CD4-positive, alpha-beta T cell treated with Interleukin-21 for 1 hour (primary cell): ENCODE results near the gene FAM227A.
"Not testable (repeated sequence)": the region's sequence is repeated elsewhere in the genome, so short reads cannot be mapped to it uniquely, and the experiment has no call there.

Source experiments
- DNase-seq: peaks from one replicate; pipeline ENCODE4 v3.0.0-alpha.2; 2020

FAM227A gene

DNA sequence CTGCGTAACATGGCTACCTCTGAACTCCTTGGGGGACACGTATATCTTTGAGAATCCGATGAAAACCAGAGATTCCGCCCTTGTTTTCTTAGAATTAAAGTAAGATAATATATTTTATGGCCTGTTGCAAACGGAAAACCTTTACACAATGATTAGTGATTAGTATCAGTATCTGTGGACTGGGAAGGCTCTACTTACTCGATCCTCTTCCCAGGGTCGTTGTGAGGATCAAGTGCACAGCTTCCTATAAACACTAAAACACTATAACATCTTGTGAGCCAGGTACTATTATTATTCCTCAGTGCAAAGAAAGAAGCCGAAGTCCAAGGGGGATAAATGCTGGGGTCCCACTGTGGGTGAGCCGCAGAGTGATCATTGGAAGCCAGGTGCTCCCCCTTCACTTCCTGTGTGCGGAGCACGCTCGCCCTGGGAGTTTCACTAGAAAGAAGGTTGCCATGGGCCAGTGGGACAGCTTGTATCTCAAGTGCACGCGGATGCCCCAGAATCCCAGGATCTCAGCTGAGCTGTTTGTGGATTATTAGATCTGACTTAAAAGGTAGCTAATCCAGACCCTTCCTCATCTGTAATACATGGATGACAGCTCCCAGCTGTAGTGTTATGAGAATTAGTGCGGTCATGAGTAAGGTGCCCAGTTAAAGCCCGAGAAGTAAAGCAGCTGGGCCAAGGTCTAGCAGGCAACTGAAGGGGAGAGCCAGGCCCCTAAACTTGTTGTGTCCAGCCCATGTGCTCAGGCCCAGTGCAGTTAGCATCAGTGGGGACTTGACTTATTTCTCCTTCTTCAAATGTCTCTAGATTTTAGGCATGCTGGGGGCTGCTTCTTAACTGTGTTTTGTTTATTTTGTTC lies 1.1 kb upstream of the FAM227A start:
- peak; percentile 45 for DNase-seq

- no peak for DNase-seq
Measured at GRCh38 chr22:38655519-38656255, 505 bp downstream of the FAM227A start.

- no peak for DNase-seq
Measured at GRCh38 chr22:38653741-38654140, 2.5 kb downstream of the FAM227A start.

DNA sequence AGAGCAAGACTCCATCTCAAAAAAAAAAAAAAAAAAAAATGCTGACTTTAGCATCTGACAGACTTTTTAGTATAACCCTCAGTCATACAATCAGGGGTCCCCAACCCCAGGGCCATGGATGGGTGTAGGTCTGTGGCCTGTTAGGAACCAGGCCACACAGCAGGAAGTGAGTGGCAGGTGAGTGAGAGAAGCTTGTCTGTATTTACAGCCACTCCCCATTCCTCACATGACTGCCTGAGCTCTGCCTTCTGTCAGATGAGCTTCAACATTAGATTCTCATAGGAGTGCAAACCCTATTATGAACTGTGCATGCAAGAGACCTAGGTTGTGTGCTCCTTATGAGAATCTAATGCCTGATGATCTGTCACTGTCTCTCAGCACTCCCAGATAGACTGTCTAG lies 3.3 kb downstream of the FAM227A start:
- no peak for DNase-seq

- no peak for DNase-seq
Measured at GRCh38 chr22:38649841-38650522, 6.2 kb downstream of the FAM227A start.

GRCh38 chr22:38645430-38645829 lies 10.8 kb downstream of the FAM227A start:
- DNase-seq = no peak

- not testable (repeated sequence) for DNase-seq
Measured at GRCh38 chr22:38644245-38644644, 11.9 kb downstream of the FAM227A start.

- DNase-seq = no peak
Measured at GRCh38 chr22:38641476-38642040, 14.6 kb downstream of the FAM227A start.

DNA sequence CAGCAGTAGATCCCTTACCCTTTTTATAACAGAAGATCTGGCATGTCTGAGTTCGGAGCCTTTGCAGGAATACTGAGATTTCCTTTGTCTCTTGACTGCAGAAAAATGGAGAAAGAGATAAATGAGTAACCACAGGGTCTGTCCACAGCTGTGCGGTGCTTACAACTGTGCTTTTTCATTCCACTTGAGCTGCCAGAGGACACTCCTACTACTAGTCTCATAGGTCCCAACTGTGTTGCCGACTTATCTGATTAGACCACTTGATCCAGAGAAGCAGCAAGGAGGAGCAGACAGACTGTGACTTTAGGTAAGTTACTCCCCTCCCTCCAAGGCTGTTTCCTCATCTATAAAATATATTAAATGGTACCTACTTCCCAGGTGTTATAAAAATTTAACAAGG lies 17.5 kb downstream of the FAM227A start:
- DNase-seq = no peak

DNA sequence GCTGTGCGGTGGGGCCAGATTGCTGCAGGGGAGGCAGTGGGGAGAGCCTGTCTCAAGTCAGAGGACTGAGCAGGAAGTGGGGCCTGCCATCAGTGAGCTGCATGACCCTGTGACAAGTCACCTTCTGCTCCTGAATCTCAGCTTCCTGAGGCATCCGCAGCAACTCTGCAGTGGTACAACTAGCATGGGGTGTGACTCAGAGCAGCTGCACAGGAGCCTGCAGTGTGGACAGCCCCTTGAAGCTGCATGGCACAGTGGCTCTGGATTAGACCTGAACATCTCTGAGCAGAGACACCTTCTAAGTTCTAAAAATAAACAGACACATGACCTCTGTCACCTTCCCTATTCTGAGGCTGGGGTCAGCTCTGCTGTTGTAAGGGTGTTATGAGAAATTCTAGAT lies 18.0 kb downstream of the FAM227A start:
- DNase-seq = no peak

- DNase-seq = no peak
Measured at GRCh38 chr22:38632528-38632927, 23.7 kb downstream of the FAM227A start.

- no peak for DNase-seq
Measured at GRCh38 chr22:38631724-38632123, 24.5 kb downstream of the FAM227A start.

- DNase-seq = no peak
Measured at GRCh38 chr22:38629108-38629507, 27.1 kb downstream of the FAM227A start.

DNA sequence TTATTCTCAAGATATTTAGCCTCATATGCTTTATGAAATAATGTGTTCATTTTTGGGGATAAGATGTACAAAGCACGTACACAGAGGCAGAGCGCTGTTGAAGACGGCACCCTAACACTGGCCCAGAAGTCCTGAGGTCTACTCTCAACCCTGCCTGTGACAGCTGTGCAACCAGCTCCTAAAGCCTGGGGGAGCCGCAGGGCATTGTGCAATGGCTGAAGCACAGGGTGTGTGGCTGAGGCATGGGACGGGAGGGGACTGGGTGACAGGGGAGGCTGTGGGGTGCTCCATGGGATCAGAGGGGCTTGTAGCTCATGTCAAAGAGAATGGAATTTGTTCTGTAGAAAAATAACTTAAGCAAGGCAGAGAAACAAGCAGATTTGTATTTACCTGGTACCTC lies 27.7 kb downstream of the FAM227A start:
- no peak for DNase-seq

DNA sequence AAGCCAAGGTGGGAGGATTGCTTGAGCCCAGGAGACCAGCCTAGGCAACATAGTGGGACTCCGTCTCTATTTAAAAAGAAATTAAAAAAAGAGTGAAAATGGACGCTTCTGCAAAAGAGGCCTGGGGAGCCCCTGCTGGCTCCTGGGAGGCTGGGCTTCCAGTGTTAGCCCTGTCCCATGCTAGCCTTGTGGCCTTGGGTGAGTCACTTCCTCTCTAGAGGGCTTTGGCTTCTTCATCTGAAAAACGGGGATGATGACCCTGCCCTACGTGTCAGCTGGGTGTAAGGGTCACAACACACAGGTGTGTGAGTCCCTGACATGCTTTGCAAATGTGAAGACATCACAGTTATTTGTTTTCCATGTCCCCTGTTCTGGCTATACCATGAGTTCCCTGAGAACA lies 32.8 kb downstream of the FAM227A start:
- no peak for DNase-seq

DNA sequence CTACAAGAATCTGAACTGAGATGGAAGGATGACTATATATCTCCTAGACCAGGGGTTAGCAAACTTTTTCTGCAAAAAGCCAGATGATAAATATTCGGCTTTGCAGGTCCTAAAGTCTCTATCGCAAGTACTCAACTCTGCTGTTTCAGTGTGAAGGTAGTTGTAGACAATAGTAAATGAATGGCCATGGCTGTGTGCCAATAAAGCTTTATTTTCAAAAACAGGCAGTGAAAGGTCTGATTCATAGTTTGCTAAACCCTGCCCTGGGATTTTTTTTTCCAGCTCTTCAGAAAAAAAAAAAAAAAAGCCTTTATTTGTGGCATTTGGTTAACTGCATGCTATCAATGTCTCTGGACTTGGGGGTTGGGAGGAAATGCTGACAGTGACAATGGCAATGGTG lies 37.5 kb downstream of the FAM227A start:
- DNase-seq = no peak

DNA sequence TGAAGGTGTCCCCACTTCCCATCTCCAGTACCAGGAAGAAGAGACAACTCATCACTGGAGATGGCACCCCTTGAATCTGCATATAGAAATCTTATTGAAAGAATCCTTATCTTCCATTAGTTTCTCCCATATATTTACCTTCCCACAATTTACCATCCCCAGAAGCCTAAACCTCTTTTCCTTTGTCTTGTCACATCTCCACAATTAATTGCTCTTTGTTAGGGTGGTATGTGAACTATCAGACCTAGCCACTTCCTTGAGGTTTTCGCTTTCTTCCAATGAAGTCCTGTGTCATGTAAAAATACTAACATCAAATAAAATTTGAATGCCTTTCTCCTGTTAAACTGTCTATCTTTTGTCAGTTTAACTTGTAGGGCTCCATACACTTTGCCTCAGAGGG lies 37.9 kb downstream of the FAM227A start:
- no peak for DNase-seq

GRCh38 chr22:38615064-38615405 lies 41.2 kb downstream of the FAM227A start:
- DNase-seq = not testable (repeated sequence)

DNA sequence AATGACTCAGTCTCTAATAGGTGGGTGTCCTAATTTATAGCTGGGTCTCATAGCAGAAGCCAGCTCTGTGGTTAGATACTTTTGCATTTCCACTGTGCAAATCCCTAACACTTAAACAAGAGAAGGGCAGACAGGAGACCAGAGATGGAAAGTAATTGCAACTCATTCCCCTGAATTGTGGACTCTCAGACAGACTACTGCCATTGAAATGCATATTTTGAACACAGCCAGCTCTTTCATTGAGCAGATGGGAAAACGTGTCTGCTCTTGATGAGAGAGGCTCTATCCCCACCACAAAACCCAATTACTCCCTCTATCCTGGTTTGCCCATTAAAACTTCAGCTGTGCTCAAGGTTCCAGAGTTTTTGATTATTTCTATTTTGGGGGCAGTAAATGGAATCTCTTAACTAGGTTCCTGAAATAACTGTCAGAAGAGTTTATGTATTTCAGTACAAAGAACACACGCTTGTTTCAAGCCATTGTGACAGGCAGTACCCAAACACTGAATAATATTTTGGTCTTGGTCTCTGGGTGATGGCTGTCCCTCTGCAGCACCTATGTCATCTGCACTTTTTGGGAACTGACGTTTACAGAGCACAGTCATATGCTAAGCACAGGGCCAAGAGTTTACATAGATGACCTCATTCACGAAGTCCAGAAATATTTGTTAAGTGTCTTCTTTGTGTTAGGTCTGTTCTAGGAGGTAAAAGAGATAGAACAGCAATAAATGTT lies 41.7 kb downstream of the FAM227A start:
- no peak for DNase-seq

DNA sequence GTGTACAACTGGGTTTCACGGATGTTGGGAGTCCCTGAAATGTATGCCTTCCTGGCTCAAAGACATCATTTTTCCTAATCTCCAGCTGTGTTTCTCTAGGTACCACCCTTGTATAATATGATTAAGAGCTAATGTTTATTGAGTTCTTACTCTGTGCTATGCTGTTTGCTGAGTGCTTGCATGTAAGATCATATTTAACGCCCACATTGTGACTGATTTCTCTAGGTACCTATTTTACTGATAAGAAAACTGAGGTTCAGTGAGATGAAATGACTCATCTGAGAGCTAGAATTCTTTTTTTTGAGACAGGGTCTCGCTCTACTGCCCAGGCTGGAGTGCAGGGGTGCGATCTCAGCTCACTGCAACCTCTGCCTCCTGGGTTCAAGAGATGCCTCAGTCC lies 42.6 kb downstream of the FAM227A start:
- DNase-seq = no peak

- no peak for DNase-seq
Measured at GRCh38 chr22:38612217-38613006, 43.8 kb downstream of the FAM227A start.

DNA sequence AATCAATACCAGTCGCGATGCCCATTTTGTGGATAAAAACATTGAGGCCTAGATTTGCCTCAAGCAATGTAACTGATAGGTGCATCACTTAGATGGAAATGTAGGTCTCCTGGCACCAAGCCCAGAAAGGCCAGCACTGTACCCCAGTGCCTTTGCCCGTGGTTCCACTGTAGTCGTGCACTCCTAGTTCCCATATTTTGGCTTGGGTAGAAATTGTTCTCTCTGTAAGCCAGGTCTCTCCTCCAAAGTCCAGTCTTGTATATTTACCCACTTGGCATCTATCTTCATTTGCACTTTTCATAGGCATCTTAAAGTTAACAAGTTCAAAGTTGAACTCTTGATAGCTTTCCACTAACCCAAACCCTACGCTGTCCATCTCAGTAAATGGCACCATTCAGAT lies 44.6 kb downstream of the FAM227A start:
- no peak for DNase-seq
